Measurements from ENCODE around the gene KRT78.
A peak's percentile ranks its signal among the peaks of the same experiment; 100 is the strongest.
"Not testable (repeated sequence)": the region's sequence is repeated elsewhere in the genome, so short reads cannot be mapped to it uniquely, and the experiment has no call there.

KRT78 gene

DNA sequence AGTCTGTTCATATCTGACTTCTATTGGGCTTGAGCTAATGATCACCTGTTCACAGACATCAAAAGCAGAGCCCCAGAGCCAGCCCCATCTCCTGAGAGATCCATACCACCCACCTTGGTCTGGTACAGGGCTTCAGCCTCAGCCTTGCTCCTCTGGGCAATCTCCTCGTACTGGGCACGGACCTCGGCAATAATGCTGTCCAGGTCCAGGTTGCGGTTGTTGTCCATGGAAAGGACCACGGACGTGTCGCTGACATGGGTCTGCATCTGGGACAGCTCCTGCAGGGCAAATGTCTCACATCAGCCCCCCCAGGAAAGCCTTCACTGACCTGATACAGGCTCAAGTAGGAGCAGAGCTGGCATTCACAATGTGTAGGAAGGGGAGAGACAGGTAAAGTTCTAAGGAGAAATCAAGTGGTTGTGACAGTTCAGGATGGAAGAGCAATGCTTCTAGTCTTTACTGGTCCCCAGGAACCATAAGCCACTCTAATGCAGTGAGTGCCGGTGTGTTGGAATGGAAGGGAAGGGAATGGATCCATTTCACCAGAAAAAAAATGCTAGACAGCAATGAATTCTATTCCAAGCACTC, 40.1 kb downstream of the KRT78 start:
- no peak for DNase-seq

GRCh38 chr12:52807544-52808470, 41.0 kb downstream of the KRT78 start:
- DNase-seq = no peak

GRCh38 chr12:52806821-52807543, 41.8 kb downstream of the KRT78 start:
- DNase-seq = no peak

GRCh38 chr12:52806169-52806811, 42.5 kb downstream of the KRT78 start:
- no peak for DNase-seq

- no peak for DNase-seq
Observed at GRCh38 chr12:52805739-52806138, 43.1 kb downstream of the KRT78 start.

- no peak for DNase-seq
Observed at GRCh38 chr12:52805000-52805399, 43.8 kb downstream of the KRT78 start.

DNA sequence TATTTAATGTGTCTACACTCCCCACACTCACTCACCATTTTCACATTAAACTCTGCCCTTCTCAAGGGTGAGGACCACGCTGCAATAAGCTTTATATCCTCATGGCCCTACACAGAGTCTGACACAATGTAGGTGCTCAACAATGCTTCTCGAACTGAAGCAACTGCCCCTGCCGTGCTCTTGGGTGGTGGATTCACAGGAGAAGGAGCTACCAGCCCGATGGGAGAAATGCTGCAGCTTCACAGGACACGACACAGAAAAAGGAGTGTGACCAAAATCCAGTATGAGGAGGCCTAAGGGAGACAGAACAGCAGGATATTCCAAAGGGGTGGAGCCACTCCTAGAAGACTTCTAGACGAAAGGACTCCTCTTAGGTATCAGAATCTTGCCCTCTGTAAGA, 46.4 kb downstream of the KRT78 start:
- no peak for DNase-seq

GRCh38 chr12:52801773-52802172, 47.0 kb downstream of the KRT78 start:
- DNase-seq = no peak

DNA sequence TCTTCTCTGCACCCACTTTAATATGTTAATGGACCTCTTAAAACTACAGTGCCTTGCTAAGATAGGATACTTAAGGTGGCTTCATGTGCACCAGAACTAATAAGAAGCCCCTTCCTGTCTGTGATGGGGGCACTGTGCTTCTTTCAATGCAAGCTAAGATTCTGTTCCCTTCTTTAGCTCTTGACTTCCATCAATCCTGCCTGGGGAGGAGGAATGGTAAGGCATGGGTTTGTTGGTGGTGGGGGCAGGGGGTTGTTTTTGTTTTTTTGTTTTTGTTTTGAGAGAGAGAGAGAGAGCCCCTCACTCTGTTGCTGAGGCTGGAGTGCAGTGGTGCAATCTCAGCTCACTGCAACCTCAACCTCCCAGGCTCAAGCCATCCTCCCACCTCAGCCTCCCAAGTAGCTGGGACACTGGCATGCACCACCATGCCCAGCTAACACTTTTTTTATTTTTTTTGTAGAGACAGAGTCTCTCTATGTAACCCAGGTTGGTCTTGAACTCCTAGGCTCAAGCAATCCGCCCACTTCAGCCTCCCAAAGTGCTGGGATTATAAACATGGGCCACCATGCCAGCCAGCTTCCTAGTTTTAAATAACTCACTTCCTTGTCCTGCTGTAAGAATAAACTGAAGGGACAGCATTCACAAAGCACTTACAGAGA, 48.4 kb downstream of the KRT78 start:
- DNase-seq = no peak

- DNase-seq = no peak
Observed at GRCh38 chr12:52799505-52800211, 49.1 kb downstream of the KRT78 start.

DNA sequence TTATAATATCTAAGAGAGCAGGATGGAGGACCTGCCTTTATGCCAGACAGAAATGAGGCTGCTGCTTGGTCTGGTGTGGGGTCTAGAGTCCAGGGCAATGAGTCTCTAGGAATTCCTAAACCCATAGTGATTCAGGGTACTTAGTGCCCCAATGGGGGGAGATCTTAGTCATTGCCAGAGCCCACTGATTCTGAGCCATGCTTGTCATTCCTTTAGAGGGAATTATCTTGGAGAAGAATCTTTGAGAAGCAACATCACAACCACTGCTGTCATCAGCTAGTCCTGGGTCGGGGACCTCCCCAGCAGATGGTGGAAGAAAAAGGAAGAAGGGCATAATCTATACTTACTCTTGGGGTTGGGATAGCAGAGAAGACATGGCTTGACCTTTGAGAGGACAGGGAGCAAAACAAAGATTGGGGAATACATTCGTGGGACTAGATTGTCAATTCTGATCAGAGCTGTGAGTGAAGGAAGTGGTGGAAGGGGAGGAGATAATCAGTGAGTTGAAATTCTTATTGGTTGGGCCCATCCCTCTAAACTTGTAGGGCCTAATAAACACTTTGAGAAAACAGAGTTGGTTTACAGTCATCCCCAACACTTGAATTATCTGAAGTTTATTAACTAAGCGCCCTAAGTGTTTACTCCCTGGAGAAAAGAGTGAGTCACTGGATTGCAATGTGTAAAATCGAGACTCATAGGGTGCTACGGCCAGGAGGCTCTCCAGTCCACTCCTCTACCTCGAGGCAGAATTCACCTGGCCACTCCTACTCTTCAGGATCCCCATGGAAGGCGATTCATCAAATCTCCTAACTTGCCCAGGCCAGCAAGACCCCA, 49.9 kb downstream of the KRT78 start:
- no peak for DNase-seq

DNA sequence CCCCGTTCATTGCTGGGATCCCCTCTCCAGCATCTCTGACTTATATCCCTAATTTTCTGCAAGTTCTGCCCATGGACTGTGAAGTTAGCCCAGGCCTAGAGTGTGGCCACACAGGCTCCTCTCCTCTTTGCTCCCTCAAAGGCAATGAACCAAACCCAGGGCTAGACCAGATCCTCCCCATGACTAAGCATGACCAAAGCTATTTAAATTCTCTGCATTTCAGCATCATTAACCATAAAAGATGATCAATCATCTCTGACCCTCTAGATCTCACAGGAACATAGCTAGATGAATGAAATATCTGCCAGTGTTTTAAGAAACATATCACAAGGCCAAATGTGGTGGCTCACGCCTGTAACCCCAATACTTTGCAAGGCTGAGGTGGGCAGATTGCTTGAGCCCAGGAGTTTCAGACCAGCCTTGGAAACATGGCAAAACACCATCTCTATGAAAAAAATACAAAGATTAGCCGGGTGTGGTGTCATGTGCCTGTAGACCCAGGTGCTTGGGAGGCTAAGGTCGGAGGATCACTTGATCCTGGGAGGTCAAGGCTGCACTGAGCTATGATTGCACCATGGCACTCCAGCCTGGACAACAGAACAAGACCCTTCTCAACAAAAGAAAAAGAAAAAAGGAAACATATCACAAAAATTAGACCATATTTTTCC, 50.7 kb downstream of the KRT78 start:
- no peak for DNase-seq

GRCh38 chr12:52797529-52797894, 51.3 kb downstream of the KRT78 start:
- DNase-seq = no peak

GRCh38 chr12:52796839-52797528, 51.8 kb downstream of the KRT78 start:
- no peak for DNase-seq

DNA sequence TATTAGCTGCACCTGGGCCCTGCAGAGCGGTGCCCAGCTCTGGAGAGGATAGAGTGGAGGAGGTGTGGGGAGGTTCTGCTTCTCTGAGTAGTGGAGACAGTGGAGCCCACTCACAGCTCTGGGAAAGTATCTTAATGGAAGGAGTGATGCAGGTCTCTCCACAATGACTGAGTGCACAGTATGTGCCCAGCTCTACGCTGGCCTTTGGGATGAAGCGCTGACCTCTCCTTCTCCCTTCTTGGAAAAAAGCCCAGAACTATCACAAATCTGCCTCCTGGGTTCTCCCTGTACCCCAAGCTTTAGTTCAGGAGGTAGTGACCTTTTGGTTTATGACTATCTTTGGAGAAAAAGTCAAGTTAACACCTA, 52.4 kb downstream of the KRT78 start:
- DNase-seq = no peak

- peak; percentile 24 for DNase-seq
Observed at GRCh38 chr12:52795694-52796428, 52.9 kb downstream of the KRT78 start, which contains the start of gene KRT3. Gene KRT3 (minus strand): TSS chr12:52796117. CDS start chr12:52796042, 75 bp downstream.

DNA sequence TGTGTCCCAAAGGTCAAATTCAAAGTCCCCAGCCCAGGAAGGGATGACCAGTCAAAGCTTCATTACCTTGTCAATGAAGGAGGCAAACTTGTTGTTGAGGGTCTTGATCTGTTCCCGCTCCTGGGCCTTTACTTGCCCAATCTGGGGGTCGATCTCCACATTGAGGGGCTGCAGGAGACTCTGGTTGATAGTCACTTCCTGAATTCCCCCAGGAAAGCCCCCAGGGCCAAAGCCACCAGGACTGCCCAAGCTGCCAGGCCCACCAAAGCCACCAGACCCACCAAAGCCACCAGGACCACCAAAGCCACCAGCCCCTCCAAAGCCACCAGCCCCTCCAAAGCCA, 53.5 kb downstream of the KRT78 start:
- DNase-seq = not testable (repeated sequence)

- DNase-seq = no peak
Observed at GRCh38 chr12:52794479-52795331, 54.1 kb downstream of the KRT78 start.

Measured in NCI-H510A (cell line).